NCI-H774 (cell line): Measurements from ENCODE around the gene PTS.
"Not testable (repeated sequence)": the region's sequence is repeated elsewhere in the genome, so short reads cannot be mapped to it uniquely, and the experiment has no call there.

Experiments used
- DNase-seq: peaks from one replicate; lab custom pipeline; 2025; lab: John Stamatoyannopoulos, UW

PTS gene

GRCh38 chr11:112226062-112226830 lies at the start of gene PTS:
PTS (plus strand) TSS chr11:112226428; CDS start chr11:112226444, 16 bp downstream.
- DNase-seq: peak; percentile 88

GRCh38 chr11:112177589-112177988 lies 48.6 kb upstream of the PTS start:
- DNase-seq: no peak

GRCh38 chr11:112178428-112178827 lies 47.8 kb upstream of the PTS start:
- no peak for DNase-seq

- DNase-seq: no peak
Measured at GRCh38 chr11:112178936-112179335, 47.3 kb upstream of the PTS start.

- no peak for DNase-seq
Measured at GRCh38 chr11:112179601-112180000, 46.6 kb upstream of the PTS start.

- DNase-seq: no peak
Measured at GRCh38 chr11:112182867-112183266, 43.4 kb upstream of the PTS start.

GRCh38 chr11:112185883-112186282 lies 40.3 kb upstream of the PTS start:
- DNase-seq: no peak

GRCh38 chr11:112186304-112186703 lies 39.9 kb upstream of the PTS start:
- no peak for DNase-seq

GRCh38 chr11:112195113-112195512 lies 31.1 kb upstream of the PTS start:
- not testable (repeated sequence) for DNase-seq

- no peak for DNase-seq
Measured at GRCh38 chr11:112195951-112196351, 30.3 kb upstream of the PTS start.

GRCh38 chr11:112196519-112197087 lies 29.6 kb upstream of the PTS start:
- no peak for DNase-seq

- not testable (repeated sequence) for DNase-seq
Measured at GRCh38 chr11:112199101-112199500, 27.1 kb upstream of the PTS start.

GRCh38 chr11:112200252-112200651 lies 26.0 kb upstream of the PTS start:
- DNase-seq: no peak

GRCh38 chr11:112206071-112206470 lies 20.2 kb upstream of the PTS start:
- DNase-seq: no peak

GRCh38 chr11:112210890-112211289 lies 15.3 kb upstream of the PTS start:
- no peak for DNase-seq

- no peak for DNase-seq
Measured at GRCh38 chr11:112211536-112211935, 14.7 kb upstream of the PTS start.

GRCh38 chr11:112212290-112212689 lies 13.9 kb upstream of the PTS start:
- DNase-seq: no peak

GRCh38 chr11:112212710-112213109 lies 13.5 kb upstream of the PTS start:
- no peak for DNase-seq

GRCh38 chr11:112213753-112214152 lies 12.5 kb upstream of the PTS start:
- DNase-seq: no peak

- DNase-seq: no peak
Measured at GRCh38 chr11:112215621-112216020, 10.6 kb upstream of the PTS start.

GRCh38 chr11:112216561-112217105 lies 9.6 kb upstream of the PTS start:
- no peak for DNase-seq

GRCh38 chr11:112219476-112220232 lies 6.6 kb upstream of the PTS start:
- peak; percentile 64 for DNase-seq
